Measurements from ENCODE around the gene FBXO42.
A peak's percentile ranks its signal among the peaks of the same experiment; 100 is the strongest.

Gene FBXO42

DNA sequence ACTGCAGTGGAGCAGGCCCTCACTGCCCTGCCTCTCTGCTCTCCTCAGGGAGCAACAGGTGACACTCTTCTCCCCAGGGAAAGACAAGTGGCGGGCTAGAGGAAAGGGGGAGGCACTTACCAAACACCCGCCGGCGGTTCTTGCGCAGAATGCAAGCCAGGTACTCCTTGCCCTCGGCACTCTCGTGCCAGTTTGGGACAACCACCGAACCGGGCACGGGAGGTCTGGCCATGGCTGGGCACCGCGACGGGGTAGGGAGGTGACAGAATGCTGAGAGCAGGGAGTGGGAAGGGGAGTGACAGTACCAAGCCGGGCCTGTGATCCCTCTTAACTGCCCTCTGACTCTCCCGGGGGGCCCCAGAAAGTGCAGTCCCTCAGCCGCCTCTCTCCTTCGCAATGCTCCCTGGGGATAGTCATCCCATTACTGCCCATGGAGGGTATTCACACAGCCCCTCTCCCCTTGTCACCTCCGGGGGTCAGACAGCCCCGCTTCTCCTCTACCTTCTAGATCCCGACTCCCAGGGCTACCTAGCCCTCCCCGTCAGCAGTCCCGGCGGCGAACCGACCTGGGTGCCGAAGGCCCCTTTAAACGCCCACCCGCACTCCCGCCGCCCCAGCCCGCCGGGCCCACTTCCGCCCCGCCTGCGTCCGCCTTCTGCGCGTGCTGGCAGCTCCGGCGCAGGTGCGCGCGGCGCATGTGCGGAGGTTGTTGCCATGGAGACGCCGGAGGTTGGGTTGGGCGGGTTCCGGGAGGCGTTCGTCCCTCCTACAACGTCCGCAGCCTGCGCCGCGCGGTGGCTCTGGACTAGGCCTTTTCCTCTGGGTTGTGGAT lies 115.6 kb downstream of the FBXO42 start, which contains the start of gene CPLANE2:
TSS of gene CPLANE2 (minus strand) at position 673 of the 832 bp plus-strand sequence. CDS start at position 232, 441 bp downstream.
- H3K4me3 ChIP-seq (replicated peaks; ENCODE audit: low read depth, low read length), result peak within 1 kb of the TSS; percentile 66
- peak; percentile 73 for DNase-seq (ENCODE audit: extremely low read depth, low read depth)
- TF ChIP-seq, protein P1, sequence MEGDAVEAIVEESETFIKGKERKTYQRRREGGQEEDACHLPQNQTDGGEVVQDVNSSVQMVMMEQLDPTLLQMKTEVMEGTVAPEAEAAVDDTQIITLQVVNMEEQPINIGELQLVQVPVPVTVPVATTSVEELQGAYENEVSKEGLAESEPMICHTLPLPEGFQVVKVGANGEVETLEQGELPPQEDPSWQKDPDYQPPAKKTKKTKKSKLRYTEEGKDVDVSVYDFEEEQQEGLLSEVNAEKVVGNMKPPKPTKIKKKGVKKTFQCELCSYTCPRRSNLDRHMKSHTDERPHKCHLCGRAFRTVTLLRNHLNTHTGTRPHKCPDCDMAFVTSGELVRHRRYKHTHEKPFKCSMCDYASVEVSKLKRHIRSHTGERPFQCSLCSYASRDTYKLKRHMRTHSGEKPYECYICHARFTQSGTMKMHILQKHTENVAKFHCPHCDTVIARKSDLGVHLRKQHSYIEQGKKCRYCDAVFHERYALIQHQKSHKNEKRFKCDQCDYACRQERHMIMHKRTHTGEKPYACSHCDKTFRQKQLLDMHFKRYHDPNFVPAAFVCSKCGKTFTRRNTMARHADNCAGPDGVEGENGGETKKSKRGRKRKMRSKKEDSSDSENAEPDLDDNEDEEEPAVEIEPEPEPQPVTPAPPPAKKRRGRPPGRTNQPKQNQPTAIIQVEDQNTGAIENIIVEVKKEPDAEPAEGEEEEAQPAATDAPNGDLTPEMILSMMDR (IDR thresholded peaks at IDR 0.05; ENCODE audit: low read depth, low read length, missing control alignments), result no peak

DNA sequence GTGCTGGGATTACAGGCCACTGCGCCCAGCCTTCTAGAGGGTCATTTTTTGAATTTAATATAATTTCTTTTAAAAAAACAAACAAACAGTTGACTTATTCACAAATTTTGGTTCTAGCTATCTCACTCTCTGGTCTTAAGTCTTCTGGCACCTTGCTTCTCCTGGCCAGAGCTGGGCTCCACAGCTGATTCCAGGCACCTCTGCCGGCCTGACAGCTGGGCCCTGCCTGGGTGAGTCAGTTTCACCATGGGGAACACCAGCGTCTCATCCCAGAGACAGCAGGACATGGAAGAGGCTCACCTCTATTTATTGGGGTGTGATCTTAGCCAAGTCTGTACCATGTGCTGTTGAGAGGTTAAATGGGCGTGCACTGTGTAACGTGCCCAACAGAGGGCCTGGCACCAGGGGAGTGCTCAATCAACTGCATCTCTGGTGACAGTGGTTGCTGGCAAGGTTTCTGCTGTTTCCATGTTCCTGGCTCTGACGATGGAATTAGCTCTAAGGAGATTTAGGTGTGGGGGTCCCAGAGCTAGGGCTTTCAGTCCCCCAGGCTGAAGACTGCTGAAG lies 116.3 kb downstream of the FBXO42 start:
- H3K4me3 ChIP-seq (replicated peaks; ENCODE audit: low read depth, low read length), result peak overlapping the region; percentile 66
- TF ChIP-seq, protein P1 (IDR thresholded peaks at IDR 0.05; ENCODE audit: low read depth, low read length, missing control alignments), result peak; percentile 11
- DNase-seq (ENCODE audit: extremely low read depth, low read depth), result no peak

DNA sequence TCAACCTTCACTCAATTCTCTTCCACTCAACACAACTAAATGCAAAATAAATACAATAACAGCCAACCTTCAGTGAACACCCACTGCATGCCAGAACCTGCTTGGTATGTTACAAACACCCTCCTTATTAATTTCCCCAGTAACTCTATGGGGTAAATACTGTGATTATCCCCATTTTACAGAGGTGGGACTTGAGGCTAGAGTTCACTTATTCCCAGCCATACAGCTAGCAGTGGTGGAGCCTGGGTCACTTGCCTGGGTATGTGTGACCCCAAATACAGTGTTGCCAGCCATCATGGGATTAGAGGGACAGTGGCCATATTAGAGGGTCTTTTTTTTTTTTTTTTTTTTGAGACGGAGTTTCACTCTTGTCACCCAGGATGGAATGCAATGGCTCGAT lies 116.9 kb downstream of the FBXO42 start:
- TF ChIP-seq, protein P1 (IDR thresholded peaks at IDR 0.05; ENCODE audit: low read depth, low read length, missing control alignments), result no peak
- no peak overlapping the region for H3K4me3 ChIP-seq (replicated peaks; ENCODE audit: low read depth, low read length)
- DNase-seq (ENCODE audit: extremely low read depth, low read depth), result no peak

GRCh38 chr1:16233431-16233830 lies 118.8 kb downstream of the FBXO42 start:
- DNase-seq (ENCODE audit: extremely low read depth, low read depth), result no peak
- TF ChIP-seq, protein P1 (IDR thresholded peaks at IDR 0.05; ENCODE audit: low read depth, low read length, missing control alignments), result no peak
- no peak overlapping the region for H3K4me3 ChIP-seq (replicated peaks; ENCODE audit: low read depth, low read length)

- no peak overlapping the region for H3K4me3 ChIP-seq (replicated peaks; ENCODE audit: low read depth, low read length)
- TF ChIP-seq, protein P1 (IDR thresholded peaks at IDR 0.05; ENCODE audit: low read depth, low read length, missing control alignments), result no peak
- DNase-seq (ENCODE audit: extremely low read depth, low read depth), result no peak
Observed at GRCh38 chr1:16232316-16232710, 120.0 kb downstream of the FBXO42 start.

- H3K4me3 ChIP-seq (replicated peaks; ENCODE audit: low read depth, low read length), result no peak overlapping the region
- TF ChIP-seq, protein P1 (IDR thresholded peaks at IDR 0.05; ENCODE audit: low read depth, low read length, missing control alignments), result no peak
- no peak for DNase-seq (ENCODE audit: extremely low read depth, low read depth)
Observed at GRCh38 chr1:16231331-16232315, 120.7 kb downstream of the FBXO42 start.

Data from HFF-Myc (cell line).